Right ventricle myocardium superior (tissue), 1 donor: ENCODE data around the gene DCLK1. TPM values are rescaled to one million over a fixed set of nuclear protein-coding genes. Genes with fewer than 3 reads are reported as not detected.

Experiments used
- ATAC-seq: fragments of 200-7000 bp; cut with Tn5 transposase; one replicate; pipeline ENCODE4 v1.9.1; 2020; ENCODE audit warnings: mild to moderate bottlenecking; ENCODE audit not compliant: poor library complexity
- DNase-seq: peaks from one replicate; pipeline ENCODE4 v3.0.0-alpha.2; 2020
- intact Hi-C: fragments of 100-400 bp; cut with DNase I; formaldehyde crosslinking; loops from one replicate; pipeline ENCODE4 v1.11.2; 2022
- total RNA-seq: library from RNA; stranded (reverse); fragmentation: NEBNext Ultra II Directional; extraction: Animal tissue kit (Norgen Biotek cat#: 25700); gene quantifications from one replicate; pipeline ENCODE4 v1.2.1, GENCODE V29; 2021
- donor health status: DM: no; HTN: yes; CAD: no; lungs with severe emphysema.

DCLK1 gene
- total RNA-seq, 1 donor from 2014 or later = 12.7 TPM

DNA sequence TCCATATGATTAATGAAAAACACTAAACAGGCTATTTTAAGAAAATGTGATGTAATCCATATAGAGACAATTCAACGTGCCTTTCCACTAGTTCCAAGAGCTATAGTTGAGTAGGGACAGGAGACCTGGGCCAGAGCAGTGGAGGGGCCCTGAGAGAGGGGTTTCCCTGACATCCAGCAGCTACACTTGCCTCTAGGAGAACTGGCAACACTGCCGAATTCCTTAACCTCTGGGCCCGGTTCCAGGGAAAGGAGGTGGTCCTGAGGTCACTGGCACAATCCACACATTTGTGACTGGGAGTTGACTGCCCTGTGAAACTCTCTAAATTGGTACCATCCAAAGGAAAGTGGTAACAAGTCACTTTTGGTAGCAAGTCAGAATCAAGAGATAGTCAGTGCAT, 264.4 kb downstream of the DCLK1 start:
- ATAC-seq (peak; percentile 74), DNase-seq (peak; percentile 50)
- intact Hi-C loops = no loop called here

DNA sequence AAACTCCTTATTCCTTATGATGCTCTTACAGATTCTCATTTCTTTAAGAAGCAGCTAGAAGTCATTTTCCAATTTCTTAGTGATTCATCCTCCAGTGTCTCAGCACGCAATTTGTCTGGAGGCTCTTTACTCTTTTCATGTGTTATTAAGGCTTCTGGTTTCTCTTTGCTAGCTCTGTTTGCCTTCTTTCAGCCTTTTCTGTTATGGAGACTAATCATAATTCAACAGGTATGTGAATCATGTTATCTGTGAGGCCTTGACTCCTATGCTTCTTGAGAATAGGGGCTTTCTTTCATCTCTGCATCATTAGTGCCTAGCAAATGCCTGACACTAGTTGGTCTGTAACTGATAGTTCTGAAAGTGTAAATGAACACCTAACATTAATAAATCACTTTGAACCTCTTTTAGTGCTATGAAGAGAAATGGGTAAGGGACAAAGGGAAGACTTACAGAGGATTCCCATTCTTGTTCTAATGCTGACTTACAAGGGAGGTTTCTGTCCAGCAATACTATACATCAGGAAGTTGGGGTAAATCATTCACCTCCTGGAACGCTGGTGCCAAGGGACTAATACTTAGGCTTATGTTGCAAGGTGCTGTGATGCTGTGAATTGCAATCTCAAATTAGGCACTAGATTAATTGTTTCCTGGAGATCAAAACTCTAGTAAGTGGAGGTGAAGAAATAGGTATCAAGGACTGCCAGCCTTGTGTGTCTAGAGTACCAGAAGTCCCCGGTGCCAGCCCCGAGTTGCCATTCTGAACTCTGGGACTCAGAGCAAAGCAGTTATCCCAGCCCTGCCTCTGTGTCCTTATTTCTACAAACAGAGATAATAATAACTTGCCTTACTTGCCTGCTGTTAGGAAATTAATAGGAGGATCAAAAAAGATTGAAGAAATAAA, 265.6 kb downstream of the DCLK1 start:
- no peak for DNase-seq
- intact Hi-C loops = no loop called here
- peak; percentile 36 for ATAC-seq

DNA sequence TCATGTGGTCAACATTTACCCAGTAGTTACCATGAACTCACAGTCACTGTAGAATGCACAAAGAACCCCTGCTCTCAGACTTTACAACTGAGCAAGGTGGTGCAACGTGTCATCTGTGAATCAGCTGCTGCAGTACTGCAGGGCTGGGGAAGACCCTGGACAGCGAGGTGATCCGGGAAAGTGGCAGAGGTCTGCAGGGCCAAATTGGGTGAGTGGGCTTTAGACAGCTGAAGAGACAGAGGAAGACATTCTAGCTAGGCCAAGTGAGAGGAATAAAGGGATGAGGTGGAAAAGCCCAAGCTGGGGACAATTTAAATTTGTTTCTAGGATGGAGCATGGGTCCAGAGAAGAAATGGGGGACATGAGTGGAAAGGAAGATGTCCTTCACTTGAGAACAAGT, 270.5 kb downstream of the DCLK1 start:
- intact Hi-C loops = no loop called here
- no peak for DNase-seq
- no peak for ATAC-seq

DNA sequence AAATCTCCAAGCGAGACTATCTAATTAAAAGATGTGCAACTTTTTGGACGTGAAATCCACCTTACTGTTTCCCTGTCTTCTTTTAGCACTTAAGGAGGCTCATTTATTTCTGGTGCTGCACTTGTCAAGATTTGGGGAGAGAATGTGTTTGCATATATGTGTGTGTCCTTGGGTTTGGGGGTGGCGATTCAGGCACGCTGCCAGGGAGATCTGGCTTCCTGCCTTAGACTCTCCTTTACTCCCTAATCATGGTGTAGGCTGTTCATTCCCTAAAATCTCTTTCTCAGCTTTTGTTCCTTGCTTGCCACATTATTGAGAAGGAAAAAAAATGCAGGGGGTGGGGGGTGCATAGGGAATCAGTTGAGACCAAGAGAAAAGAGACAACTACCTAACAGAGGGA, 271.2 kb downstream of the DCLK1 start:
- DNase-seq = no peak
- no peak for ATAC-seq
- intact Hi-C loops = no loop called here

GRCh38 chr13:35858665-35859064, 272.5 kb downstream of the DCLK1 start:
- intact Hi-C loops = no loop called here
- ATAC-seq = peak; percentile 73
- no peak for DNase-seq

DNA sequence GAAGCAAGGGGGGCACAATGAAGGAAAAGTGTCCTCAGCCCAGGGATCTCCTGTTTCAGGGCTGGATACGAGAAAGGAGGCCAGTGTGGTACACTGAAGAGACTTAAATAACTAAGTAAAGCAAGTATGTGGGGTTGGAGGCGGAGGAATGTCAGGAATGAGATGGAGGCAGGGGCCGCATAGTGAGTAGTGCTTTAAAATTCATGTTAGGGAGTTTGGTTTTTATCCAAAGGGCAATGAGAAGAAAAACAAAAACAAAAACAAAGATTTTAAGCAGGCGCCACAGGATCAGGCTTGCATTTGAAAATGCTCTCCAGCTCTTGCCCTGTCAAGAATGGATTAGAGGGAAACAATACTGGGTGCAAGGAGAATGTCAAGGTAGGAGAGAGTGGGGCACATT, 273.4 kb downstream of the DCLK1 start:
- DNase-seq (no peak), ATAC-seq (no peak)
- intact Hi-C loops = no loop called here

- no peak for ATAC-seq
- intact Hi-C loops = no loop called here
- DNase-seq = no peak
Measured at GRCh38 chr13:35856721-35857364, 274.3 kb downstream of the DCLK1 start.

DNA sequence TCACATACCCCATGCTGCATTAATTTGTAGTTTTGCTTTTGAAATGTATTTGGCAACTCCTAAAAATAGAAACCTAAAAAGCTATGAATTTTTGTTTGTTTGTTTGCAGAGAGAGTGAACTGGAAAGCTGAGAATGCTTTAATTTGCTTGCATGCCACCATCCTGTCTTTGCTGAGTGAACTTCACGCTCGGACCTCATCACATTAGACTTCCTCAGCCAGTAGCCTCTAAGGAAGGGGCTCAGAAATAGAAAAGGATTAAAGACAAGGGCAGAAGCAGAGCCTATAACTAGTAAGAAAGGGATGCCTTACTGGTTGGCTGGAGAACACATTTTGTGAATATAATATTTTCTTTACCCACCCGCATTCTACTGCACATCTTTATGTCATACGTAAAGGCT, 275.1 kb downstream of the DCLK1 start:
- ATAC-seq (no peak), DNase-seq (no peak)
- intact Hi-C loops = no loop called here

- intact Hi-C loops = no loop called here
- no peak for DNase-seq
- no peak for ATAC-seq
Measured at GRCh38 chr13:35855531-35856019, 275.6 kb downstream of the DCLK1 start.

- intact Hi-C loops = no loop called here
- no peak for ATAC-seq
- no peak for DNase-seq
Measured at GRCh38 chr13:35854286-35854685, 276.9 kb downstream of the DCLK1 start.

- intact Hi-C loops = no loop called here
- ATAC-seq (no peak), DNase-seq (no peak)
Measured at GRCh38 chr13:35851881-35852280, 279.3 kb downstream of the DCLK1 start.

GRCh38 chr13:35851356-35851755, 279.8 kb downstream of the DCLK1 start:
- ATAC-seq (no peak), DNase-seq (no peak)
- intact Hi-C loops = no loop called here

DNA sequence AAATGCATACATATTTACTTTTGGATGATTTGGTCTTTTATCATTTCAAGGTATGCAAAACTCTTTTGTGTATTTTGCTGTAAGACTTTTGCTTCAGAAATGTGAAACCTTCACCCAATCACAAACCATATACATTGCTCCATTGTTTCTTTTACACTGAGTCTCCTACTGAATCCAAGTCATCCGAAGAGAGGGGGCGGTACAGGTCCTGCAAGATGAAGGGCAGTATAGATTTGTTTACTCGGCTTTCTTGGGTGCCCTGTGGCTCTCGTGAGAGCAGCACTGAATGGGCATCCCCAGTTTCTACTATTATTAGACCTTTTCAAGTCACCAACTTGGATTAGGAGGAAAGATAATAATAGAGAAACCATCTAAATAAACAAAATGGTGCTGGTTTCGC, 280.6 kb downstream of the DCLK1 start:
- no peak for ATAC-seq
- no peak for DNase-seq
- intact Hi-C loops = no loop called here

GRCh38 chr13:35849256-35849644, 281.9 kb downstream of the DCLK1 start:
- DNase-seq = no peak
- intact Hi-C loops = no loop called here
- ATAC-seq = no peak

DNA sequence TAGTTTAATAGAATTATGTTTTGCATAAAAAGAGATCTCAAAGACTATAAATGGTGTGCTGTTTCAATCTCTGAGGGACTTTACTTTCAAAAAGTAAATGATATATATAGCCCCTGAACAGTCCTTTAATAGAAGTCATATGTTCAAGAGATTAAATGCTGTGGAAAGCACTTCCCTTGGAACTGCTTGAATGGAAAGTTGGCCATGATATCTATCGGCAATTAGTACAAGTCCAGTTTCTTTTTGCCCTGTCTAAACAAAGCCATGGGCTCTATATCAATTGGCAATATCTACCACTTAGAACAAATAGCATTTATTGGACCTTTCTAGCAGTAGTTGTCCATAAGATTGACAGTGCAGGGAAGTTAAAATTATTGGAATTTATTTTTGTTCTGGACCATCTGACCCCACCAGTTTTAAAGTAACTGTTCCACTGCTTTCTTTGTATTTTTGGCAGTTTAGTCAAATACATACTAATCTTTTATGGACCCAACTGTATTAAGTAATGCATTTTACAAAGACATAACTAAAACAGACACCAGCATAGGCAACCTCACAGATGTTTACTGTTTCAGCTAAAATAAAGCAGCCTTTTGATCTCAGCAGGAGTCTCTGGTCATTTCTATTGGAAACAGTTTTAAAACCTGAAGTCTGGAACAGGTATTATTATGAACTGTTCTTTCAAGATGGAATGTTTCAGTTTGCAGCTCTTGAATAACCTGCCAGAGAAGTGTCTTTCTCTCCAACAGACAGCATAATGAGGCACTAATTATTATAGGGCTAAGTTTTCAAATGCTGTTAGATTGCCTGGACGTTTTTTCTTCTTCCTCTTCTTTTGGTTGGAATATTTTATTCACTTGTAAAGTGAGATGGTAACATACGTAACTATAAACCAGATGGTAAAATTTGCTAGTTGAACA, 282.6 kb downstream of the DCLK1 start:
- DNase-seq = no peak
- intact Hi-C loops = no loop called here
- peak; percentile 77 for ATAC-seq

DNA sequence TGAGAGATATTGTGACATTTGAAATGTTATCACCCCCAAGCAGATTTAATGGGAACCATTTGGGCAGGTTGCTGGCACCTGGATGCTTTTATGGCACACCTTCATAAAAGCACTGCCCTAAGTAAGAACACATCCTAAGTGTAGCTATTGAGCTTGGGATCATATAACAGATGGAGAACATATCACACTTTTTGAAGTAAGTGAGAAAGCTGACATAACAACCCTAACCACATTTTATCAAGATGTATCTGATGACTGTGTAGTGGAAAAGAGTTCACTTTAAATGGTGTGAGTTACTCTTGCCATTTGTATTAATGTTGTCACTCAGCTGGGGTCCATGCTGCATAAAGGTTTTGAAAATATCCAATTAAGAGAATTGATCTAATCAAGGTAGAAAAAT, 287.9 kb downstream of the DCLK1 start:
- ATAC-seq (no peak), DNase-seq (no peak)
- intact Hi-C loops = no loop called here

DNA sequence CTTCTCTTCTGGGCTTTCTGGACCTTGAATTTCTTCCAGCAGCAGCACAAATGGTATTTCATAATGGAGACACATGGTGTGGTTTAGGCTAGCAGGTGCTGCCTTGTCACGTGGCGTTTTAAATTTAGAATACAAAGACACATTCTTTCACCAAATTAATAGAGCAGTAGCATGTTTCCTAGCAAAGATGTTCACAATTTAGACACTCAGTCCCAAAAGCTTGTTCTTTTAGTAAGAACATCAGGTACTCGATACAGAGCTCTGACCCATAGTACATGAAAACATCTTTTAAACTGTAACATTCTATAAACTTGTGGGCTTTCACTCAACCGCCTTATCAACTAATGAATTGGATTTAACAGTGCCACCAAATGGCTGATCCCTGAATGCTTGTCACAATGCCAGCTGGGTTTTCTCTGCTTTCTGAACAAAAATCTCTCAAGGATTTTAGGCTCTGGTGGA, 290.1 kb downstream of the DCLK1 start:
- no peak for ATAC-seq
- intact Hi-C loops = no loop called here
- DNase-seq = no peak

DNA sequence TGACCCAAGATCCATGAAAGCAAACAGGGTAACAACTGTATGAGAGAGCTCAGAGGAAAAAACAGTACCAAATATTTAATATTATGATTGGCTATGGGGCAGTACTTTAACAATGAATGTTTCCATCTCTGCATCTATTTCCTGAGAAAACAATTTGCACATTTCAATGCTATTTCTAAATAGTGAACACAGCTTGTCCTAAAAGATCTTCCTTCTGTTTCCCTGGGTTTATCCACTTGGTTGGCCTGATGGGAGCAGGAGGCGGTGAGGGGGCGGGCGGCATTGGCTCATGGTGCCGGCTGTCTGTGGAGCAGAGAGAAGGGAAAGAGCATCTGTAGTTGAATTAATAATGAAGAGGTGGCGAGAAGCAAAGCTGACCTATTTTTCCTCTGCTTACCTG, 291.4 kb downstream of the DCLK1 start:
- ATAC-seq (no peak), DNase-seq (no peak)
- intact Hi-C loops = no loop called here

DNA sequence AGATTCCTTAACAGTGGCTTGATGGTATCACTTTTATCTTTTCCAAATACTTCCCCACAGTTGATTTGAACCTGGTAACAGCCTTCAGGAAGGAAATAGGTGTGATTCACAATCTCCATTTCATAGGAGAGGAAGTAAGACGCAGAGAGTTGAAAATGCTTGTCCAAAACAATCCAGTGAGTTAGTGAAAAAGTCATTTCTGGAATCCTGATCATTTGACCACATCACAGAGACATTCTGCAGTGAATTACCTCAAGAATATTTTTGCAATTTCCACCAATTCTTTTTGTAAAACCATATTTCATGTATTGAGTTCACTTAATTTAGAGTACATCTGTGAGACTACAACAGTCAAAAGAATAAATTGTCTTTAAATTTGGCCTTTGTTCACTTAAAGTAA, 292.8 kb downstream of the DCLK1 start:
- ATAC-seq = no peak
- no peak for DNase-seq
- intact Hi-C loops = no loop called here
